Measurements from ENCODE around the gene HIGD2B.
A peak's percentile ranks its signal among the peaks of the same experiment; 100 is the strongest.
"Not testable (repeated sequence)": the region's sequence is repeated elsewhere in the genome, so short reads cannot be mapped to it uniquely, and the experiment has no call there.

Gene HIGD2B

GRCh38 chr15:72642271-72642670 lies 43.7 kb downstream of the HIGD2B start:
- H3K27me3 Mint-ChIP-seq, H3K4me3 Mint-ChIP-seq, H3K27ac Mint-ChIP-seq, DNase-seq, ATAC-seq, H3K9me3 Mint-ChIP-seq, H3K4me1 Mint-ChIP-seq: not testable (repeated sequence)

GRCh38 chr15:72639759-72640483 lies 46.1 kb downstream of the HIGD2B start:
- not testable (repeated sequence) for H3K4me3 Mint-ChIP-seq, ATAC-seq, DNase-seq, H3K27me3 Mint-ChIP-seq, H3K9me3 Mint-ChIP-seq, H3K27ac Mint-ChIP-seq, H3K4me1 Mint-ChIP-seq

- H3K27ac Mint-ChIP-seq, result peak overlapping the region in 1 of 2 donors; percentile 96
- H3K4me3 Mint-ChIP-seq, result peak overlapping the region; percentile 45 to 93
- ATAC-seq (peak; percentile 79), DNase-seq (peak; percentile 50 to 80)
- not testable (repeated sequence) for H3K9me3 Mint-ChIP-seq, H3K27me3 Mint-ChIP-seq, H3K4me1 Mint-ChIP-seq
These were observed 49.3 kb downstream of the HIGD2B start for GRCh38 chr15:72636519-72637282.

GRCh38 chr15:72629068-72629570 lies 56.9 kb downstream of the HIGD2B start:
- not testable (repeated sequence) for H3K4me1 Mint-ChIP-seq, H3K27me3 Mint-ChIP-seq, H3K9me3 Mint-ChIP-seq, ATAC-seq, H3K4me3 Mint-ChIP-seq, DNase-seq
- H3K27ac Mint-ChIP-seq, result peak overlapping the region in 1 of 2 donors; percentile 72

- H3K4me1 Mint-ChIP-seq, DNase-seq, H3K4me3 Mint-ChIP-seq, H3K27me3 Mint-ChIP-seq, H3K27ac Mint-ChIP-seq, H3K9me3 Mint-ChIP-seq: not testable (repeated sequence)
- peak; percentile 49 for ATAC-seq
These were observed 57.5 kb downstream of the HIGD2B start for GRCh38 chr15:72628249-72629067.

GRCh38 chr15:72626153-72626552 lies 59.8 kb downstream of the HIGD2B start:
- not testable (repeated sequence) for H3K27me3 Mint-ChIP-seq, DNase-seq, H3K27ac Mint-ChIP-seq, H3K4me1 Mint-ChIP-seq, H3K4me3 Mint-ChIP-seq, ATAC-seq, H3K9me3 Mint-ChIP-seq
